HUDEP-2 (cell line): ENCODE measurements around the gene SLU7.
A peak's percentile ranks its signal among the peaks of the same experiment; 100 is the strongest.

Experiments used
- DNase-seq, 76 experiments: peaks; one replicate each; lab custom pipeline; 2025; ENCODE audit not compliant: unreplicated experiment in 76 of 76; lab: John Stamatoyannopoulos, UW

The SLU7 gene

GRCh38 chr5:160370713-160371034 lies 48.2 kb downstream of the SLU7 start:
- DNase-seq, result no peak

GRCh38 chr5:160369990-160370712 lies 48.7 kb downstream of the SLU7 start, which contains the start of gene C1QTNF2:
TSS of gene C1QTNF2 (minus strand) at chr5:160370626. CDS start at chr5:160355011, 15,615 bp downstream.
- peak in 4 of 76 experiments; percentile 6 to 35 (median 9) for DNase-seq

GRCh38 chr5:160367885-160368284 lies 51.0 kb downstream of the SLU7 start:
- DNase-seq, result no peak

- peak in 13 of 76 experiments; percentile 4 to 53 (median 18) for DNase-seq
Observed at GRCh38 chr5:160367261-160367660, 51.6 kb downstream of the SLU7 start.

GRCh38 chr5:160366230-160366629 lies 52.7 kb downstream of the SLU7 start:
- no peak for DNase-seq

- peak in 1 of 76 experiments; percentile 16 for DNase-seq
Observed at GRCh38 chr5:160363660-160364395, 55.1 kb downstream of the SLU7 start.

- DNase-seq, result no peak
Observed at GRCh38 chr5:160363211-160363610, 55.7 kb downstream of the SLU7 start.

GRCh38 chr5:160361624-160362228 lies 57.2 kb downstream of the SLU7 start:
- no peak for DNase-seq

GRCh38 chr5:160360310-160360709 lies 58.6 kb downstream of the SLU7 start:
- DNase-seq, result no peak

GRCh38 chr5:160359816-160360215 lies 59.1 kb downstream of the SLU7 start:
- DNase-seq, result peak in 6 of 76 experiments; percentile 2 to 27 (median 17)

- no peak for DNase-seq
Observed at GRCh38 chr5:160359242-160359641, 59.6 kb downstream of the SLU7 start.

GRCh38 chr5:160357861-160358411 lies 60.9 kb downstream of the SLU7 start:
- no peak for DNase-seq

GRCh38 chr5:160357394-160357793 lies 61.5 kb downstream of the SLU7 start:
- DNase-seq, result no peak

GRCh38 chr5:160356550-160357347 lies 62.1 kb downstream of the SLU7 start:
- DNase-seq, result no peak

GRCh38 chr5:160354666-160355065 lies 64.2 kb downstream of the SLU7 start:
- DNase-seq, result no peak

GRCh38 chr5:160353379-160353778 lies 65.5 kb downstream of the SLU7 start:
- no peak for DNase-seq

- no peak for DNase-seq
Observed at GRCh38 chr5:160352308-160352707, 66.6 kb downstream of the SLU7 start.
